Type B pancreatic cell (in vitro differentiated cells): ENCODE measurements around the gene MED27. TPM values are rescaled to one million over a fixed set of nuclear protein-coding genes. Genes with fewer than 3 reads are reported as not detected.

Experiments
- DNase-seq: peaks from one replicate; pipeline ENCODE4 v3.0.0; 2021; ENCODE audit warnings: mixed read lengths; ENCODE audit not compliant: unreplicated experiment; ENCODE audit errors: extremely low spot score
- H3K27ac Mint-ChIP-seq: 2 replicates; pipeline ENCODE4 v1.8.0; 2021; ENCODE audit warnings: mild to moderate bottlenecking, mixed read lengths
- H3K27me3 Mint-ChIP-seq: 2 replicates; pipeline ENCODE4 v1.8.0; 2021; ENCODE audit warnings: mixed read lengths
- H3K36me3 Mint-ChIP-seq: 2 replicates; pipeline ENCODE4 v1.8.0; 2021; ENCODE audit warnings: mixed read lengths
- H3K4me1 Mint-ChIP-seq: one replicate; pipeline ENCODE4 v1.8.0; 2021; ENCODE audit warnings: mixed read lengths; ENCODE audit not compliant: unreplicated experiment
- H3K4me3 Mint-ChIP-seq: 2 replicates; pipeline ENCODE4 v1.8.0; 2021; ENCODE audit warnings: mild to moderate bottlenecking, mixed read lengths
- H3K9me3 Mint-ChIP-seq: 2 replicates; pipeline ENCODE4 v1.8.0; 2021; ENCODE audit warnings: mixed read lengths
- CTCF ChIP-seq: fragments of 200-600 bp; sonication (generic); conservative IDR thresholded peaks from 2 replicates; pipeline ENCODE4 v1.5.0; 2021; ENCODE audit warnings: antibody characterized with exemption, mild to moderate bottlenecking
- total RNA-seq: library from RNA; stranded (reverse); gene quantifications from 2 replicates; pipeline ENCODE4 v1.2.1, GENCODE V29; 2021; ENCODE audit warnings: low replicate concordance

MED27 gene
- total RNA-seq, 1 donor from 2014 or later: 21.7 TPM

DNA sequence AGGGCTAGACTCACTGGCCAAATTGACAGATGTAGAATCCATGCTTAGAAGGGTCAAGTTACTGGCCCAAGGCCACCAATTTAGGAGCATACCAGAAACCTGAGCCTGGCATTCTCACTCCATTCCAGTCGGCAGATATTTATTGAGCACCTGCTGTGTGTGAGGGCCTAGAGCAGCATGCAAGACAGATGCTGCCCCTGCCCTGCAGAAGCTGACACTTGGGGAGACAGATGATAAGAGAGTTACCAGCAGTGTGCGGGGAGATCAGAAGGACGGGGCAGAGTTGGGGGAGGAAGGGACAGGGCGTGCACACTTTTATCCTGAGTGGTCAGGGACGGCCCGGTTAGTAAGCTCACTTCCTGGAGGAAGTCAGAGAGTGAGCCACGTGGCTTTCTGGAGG lies 228.3 kb downstream of the MED27 start:
- no peak for DNase-seq
- H3K4me1 Mint-ChIP-seq: peaks cover 9% of the 10 kb centered on the region
- TF ChIP-seq CTCF: no peak
- peaks cover 7% of the 10 kb centered on the region for H3K27me3 Mint-ChIP-seq
- no peak overlapping the region for H3K4me3 Mint-ChIP-seq
- no peaks in the 10 kb centered on the region for H3K36me3 Mint-ChIP-seq
- no peaks in the 10 kb centered on the region for H3K9me3 Mint-ChIP-seq
- no peak overlapping the region for H3K27ac Mint-ChIP-seq

GRCh38 chr9:131849391-131849790 lies 230.3 kb downstream of the MED27 start:
- peaks cover 4% of the 10 kb centered on the region for H3K4me1 Mint-ChIP-seq
- H3K9me3 Mint-ChIP-seq: no peaks in the 10 kb centered on the region
- H3K27me3 Mint-ChIP-seq: peaks cover 4% of the 10 kb centered on the region
- no peak for TF ChIP-seq CTCF
- H3K4me3 Mint-ChIP-seq: no peak overlapping the region
- DNase-seq: no peak
- no peak overlapping the region for H3K27ac Mint-ChIP-seq
- no peaks in the 10 kb centered on the region for H3K36me3 Mint-ChIP-seq

DNA sequence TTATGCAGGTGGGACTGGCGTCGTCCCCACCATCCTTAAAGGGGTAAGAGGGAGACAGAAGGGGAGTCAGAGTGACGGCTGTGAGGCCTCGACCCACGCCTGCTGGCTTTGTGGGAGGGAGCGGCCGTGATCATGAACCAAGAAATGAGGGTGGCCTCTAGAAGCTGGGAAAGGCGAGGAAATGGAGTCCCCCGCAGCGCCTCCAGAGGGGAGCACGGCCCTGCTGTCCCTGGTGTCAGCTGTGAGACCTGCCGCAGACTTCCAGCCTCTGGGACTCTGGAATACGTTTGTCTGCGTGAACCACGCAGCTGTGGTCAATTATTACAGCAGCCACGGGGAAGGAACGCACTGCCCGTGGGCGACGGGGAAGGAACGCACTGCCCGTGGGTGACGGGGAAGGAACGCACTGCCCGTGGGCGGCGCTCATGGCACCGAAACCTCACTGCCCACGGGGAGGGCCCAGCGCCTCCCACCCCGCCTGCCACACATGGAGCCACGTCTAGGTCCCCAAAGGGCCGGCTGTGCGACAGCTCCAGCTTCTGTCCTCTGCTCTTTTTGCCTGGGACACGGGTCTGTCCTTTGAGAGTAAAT lies 231.0 kb downstream of the MED27 start:
- no peak overlapping the region for H3K4me3 Mint-ChIP-seq
- H3K9me3 Mint-ChIP-seq: no peaks in the 10 kb centered on the region
- peaks cover 4% of the 10 kb centered on the region for H3K4me1 Mint-ChIP-seq
- no peak overlapping the region for H3K27ac Mint-ChIP-seq
- no peak for DNase-seq
- TF ChIP-seq CTCF: no peak
- peaks cover 4% of the 10 kb centered on the region for H3K27me3 Mint-ChIP-seq
- no peaks in the 10 kb centered on the region for H3K36me3 Mint-ChIP-seq

GRCh38 chr9:131847665-131848354 lies 231.9 kb downstream of the MED27 start:
- H3K36me3 Mint-ChIP-seq: no peaks in the 10 kb centered on the region
- H3K9me3 Mint-ChIP-seq: no peaks in the 10 kb centered on the region
- no peaks in the 10 kb centered on the region for H3K27me3 Mint-ChIP-seq
- no peak overlapping the region for H3K4me3 Mint-ChIP-seq
- no peak for TF ChIP-seq CTCF
- no peak overlapping the region for H3K27ac Mint-ChIP-seq
- peaks cover 4% of the 10 kb centered on the region for H3K4me1 Mint-ChIP-seq
- DNase-seq: no peak

GRCh38 chr9:131845305-131846298 lies 234.1 kb downstream of the MED27 start:
- no peak for TF ChIP-seq CTCF
- Mint-ChIP-seq H3K27me3 (no peaks in the 10 kb centered on the region), H3K9me3 (no peaks in the 10 kb centered on the region), H3K36me3 (no peaks in the 10 kb centered on the region), H3K27ac (no peak overlapping the region), H3K4me1 (no peaks in the 10 kb centered on the region), H3K4me3 (no peak overlapping the region)
- no peak for DNase-seq
